ENCODE measurements around the gene C1QTNF2.

- TF ChIP-seq EZH2 (IDR thresholded peaks at IDR 0.05; ENCODE audit: low read length, missing control alignments) (no peak), CTCF (conservative IDR thresholded peaks at IDR 0.05 in 1 of 2, IDR thresholded peaks at IDR 0.05 in 1 of 2; ENCODE audit: low read depth in 1 of 2, low read length in 2 of 2) (no peak)
These were observed 13.0 kb downstream of the C1QTNF2 start for GRCh38 chr5:160357394-160357793.
